T-helper 1 cell treated with Interleukin-12 subunit alpha and Interleukin-12 subunit beta and Interleukin-4 antibody, amounts not matched to agents 30 ng/mL and 1 ng/mL, for 36 hours (primary cell): ENCODE results near the gene AKAP6. TPM values are rescaled to one million over a fixed set of nuclear protein-coding genes. Genes with fewer than 3 reads are reported as not detected.

Source experiments
- intact Hi-C: fragments of 100-400 bp; cut with micrococcal nuclease; formaldehyde crosslinking; loops from one replicate; pipeline ENCODE4 v1.15.1; 2024
- total RNA-seq: library from RNA; stranded (reverse); gene quantifications from 2 replicates; pipeline ENCODE4 v1.2.3, GENCODE V29; 2022

The AKAP6 gene
- total RNA-seq, 1 donor from 2014 or later: 0.15 TPM

GRCh38 chr14:32657081-32657480, 328.0 kb downstream of the AKAP6 start:
- intact Hi-C loops: no loop called here

GRCh38 chr14:32661216-32661615, 332.1 kb downstream of the AKAP6 start:
- intact Hi-C loops: no loop called here

DNA sequence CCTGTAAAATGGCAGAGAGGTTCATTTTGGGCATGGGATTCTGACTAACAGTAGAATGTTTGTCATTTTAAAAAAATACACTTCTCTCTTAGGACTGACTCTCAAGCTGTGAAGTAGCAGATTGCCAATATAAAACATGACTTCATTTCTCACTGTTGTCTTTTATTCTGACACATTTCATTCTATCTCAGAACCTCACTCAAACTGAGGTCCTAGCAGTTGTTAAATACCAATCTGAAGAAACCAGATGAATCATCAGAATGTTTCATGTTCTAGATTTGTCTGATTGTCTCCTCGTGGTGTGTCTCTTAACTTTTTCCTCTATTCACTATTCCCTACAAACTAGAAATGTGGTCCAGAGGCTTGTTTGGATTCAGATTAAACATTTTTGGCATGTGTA, 333.1 kb downstream of the AKAP6 start:
- intact Hi-C loops: no loop called here

DNA sequence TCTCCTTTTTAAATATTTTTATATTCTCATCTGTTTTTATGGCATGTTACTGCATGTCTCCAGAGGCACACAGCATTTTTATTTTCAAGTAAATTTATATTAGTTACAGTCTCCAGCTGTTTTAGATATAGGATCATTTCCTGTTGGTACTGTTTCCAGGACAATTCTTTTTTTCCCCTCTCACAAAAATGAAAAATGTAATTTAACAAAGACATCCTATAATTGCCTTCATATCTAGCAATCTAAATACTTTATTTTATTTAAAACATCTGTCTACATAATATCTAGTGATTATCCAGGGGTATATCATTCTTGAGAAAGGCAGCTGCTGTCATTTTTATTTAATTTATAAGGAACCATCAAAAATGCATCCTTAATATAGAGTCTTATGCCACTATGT, 337.2 kb downstream of the AKAP6 start:
- intact Hi-C loops: no loop called here

DNA sequence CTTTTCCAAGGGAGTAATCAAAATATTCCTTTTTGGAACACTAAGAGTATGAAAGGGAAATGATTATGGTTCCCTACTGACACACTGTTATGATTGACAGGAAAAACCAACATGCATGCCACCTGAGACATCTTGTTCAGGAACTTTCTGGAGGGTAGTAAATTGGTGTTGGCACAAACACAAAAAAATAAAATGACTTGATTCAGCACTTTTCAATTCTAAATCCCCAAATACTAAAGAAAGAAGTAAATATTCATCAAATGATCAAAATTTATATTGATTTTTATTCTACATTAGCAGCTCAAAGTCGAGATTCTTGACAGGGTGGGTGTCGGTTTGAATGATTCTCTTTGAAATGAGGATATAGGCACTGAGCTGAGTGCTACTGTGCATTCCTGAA, 338.2 kb downstream of the AKAP6 start:
- intact Hi-C loops: no loop called here

GRCh38 chr14:32667791-32668190, 338.7 kb downstream of the AKAP6 start:
- intact Hi-C loops: no loop called here

GRCh38 chr14:32669391-32669790, 340.3 kb downstream of the AKAP6 start:
- intact Hi-C loops: no loop called here

GRCh38 chr14:32675433-32675832, 346.3 kb downstream of the AKAP6 start:
- intact Hi-C loops: no loop called here

GRCh38 chr14:32677129-32677780, 348.2 kb downstream of the AKAP6 start:
- intact Hi-C loops: no loop called here

GRCh38 chr14:32678088-32678487, 349.0 kb downstream of the AKAP6 start:
- intact Hi-C loops: no loop called here

GRCh38 chr14:32679927-32680612, 351.0 kb downstream of the AKAP6 start:
- intact Hi-C loops: no loop called here

DNA sequence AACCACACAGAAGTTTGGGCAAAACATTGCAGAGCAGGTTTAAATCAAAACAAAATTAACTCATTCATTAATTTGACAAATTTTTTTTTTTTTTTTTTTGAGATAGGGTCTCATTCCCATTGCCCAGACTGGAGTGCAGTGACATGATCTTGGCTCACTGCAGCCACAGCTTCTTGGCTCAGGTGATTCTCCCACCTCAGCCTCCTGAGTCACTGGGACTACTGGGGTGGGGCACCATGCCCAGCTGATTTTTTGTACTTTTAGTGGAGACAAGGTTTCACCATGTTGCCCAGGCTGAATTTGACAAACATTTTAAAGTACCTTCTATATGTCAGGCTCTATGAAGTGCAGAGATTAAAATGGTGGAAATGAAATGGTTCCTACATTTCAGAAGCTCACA, 352.5 kb downstream of the AKAP6 start:
- intact Hi-C loops: no loop called here

DNA sequence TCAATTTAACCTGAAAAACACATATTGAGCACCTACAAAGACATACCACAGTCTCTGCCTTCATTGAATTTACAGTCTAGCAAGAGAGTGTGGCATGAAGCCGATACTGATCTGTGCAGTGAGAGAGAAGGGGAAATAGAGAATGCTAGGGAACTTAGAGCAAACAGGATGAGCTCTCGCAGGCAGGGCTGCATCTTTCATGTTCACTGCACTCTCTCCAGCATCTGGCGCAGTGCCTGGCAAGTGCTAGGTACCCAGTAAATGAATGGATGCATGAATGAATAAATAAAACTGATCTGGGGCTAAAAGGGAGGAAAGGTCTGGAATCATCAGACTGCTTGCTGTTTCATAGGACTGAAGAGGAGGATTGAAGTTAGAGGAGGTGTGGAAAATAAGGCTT, 353.1 kb downstream of the AKAP6 start:
- intact Hi-C loops: no loop called here

DNA sequence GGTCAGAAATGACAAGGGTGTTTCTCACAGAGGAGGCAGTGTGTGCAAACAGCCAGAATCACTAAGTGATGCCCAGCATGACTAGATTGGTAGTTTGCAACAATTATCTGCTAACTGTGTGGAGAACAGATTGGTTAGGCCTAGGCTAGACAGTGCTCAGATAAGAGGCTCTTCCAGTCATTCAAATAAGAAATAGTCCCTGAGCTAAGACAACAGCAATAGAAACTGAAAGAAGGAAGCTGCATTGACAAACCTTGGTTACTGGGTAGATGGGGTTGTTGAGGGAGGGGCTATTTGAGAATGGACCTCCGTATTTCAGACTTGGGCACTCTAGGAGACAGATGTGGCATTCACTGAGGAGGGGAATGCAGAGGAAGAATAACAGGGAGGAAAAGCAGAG, 354.6 kb downstream of the AKAP6 start:
- intact Hi-C loops: no loop called here

GRCh38 chr14:32688941-32689340, 359.8 kb downstream of the AKAP6 start:
- intact Hi-C loops: no loop called here

- intact Hi-C loops: no loop called here
Measured at GRCh38 chr14:32692441-32692840, 363.3 kb downstream of the AKAP6 start.

- intact Hi-C loops: no loop called here
Measured at GRCh38 chr14:32693114-32693513, 364.0 kb downstream of the AKAP6 start.

- intact Hi-C loops: no loop called here
Measured at GRCh38 chr14:32694795-32695449, 365.8 kb downstream of the AKAP6 start.

- intact Hi-C loops: no loop called here
Measured at GRCh38 chr14:32696325-32697091, 367.4 kb downstream of the AKAP6 start.

DNA sequence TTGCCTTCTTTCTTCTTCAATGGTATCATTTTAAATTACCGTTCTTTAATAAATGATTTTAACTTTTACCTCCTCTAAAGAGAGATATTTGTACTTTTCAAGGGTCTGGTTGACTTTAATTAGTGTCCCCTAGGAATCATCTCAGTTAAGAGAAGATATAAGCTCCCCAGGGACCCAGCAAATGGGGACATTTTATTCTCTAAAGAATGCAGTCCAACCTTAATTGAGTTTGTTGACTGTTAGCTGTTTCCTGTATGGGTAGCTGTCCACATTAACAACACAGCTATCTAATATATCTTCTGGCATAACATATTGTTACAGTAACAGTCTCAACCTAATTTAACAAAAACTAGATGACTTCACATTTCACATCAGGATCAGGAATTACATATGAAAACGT, 368.0 kb downstream of the AKAP6 start:
- intact Hi-C loops: no loop called here

GRCh38 chr14:32697704-32698103, 368.6 kb downstream of the AKAP6 start:
- intact Hi-C loops: no loop called here

DNA sequence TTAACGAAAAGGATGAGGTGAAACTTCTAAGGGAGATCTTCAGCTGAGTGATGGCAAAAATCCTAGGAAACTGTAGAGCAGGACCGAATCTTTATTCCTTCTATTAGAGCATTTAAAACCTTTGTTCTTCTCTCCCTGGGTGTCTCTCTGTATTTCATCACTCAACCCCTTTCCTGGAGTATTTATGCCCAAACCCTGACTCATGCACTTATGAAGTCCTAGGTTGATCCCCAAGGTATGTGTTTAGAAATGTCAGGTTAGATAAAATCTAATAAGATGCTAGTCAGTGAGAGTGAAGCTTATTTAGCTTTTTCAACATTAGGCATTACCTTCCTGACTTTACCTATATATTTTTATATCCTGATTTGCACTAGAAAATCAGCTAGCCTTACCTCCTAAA, 369.7 kb downstream of the AKAP6 start:
- intact Hi-C loops: no loop called here
